ENCODE results near the gene WDR59. TPM values are rescaled to one million over a fixed set of nuclear protein-coding genes. Genes with fewer than 3 reads are reported as not detected.

WDR59 gene
- total RNA-seq, 4 donors from 2014 or later = 29.1 to 112 (median 42.6) TPM

DNA sequence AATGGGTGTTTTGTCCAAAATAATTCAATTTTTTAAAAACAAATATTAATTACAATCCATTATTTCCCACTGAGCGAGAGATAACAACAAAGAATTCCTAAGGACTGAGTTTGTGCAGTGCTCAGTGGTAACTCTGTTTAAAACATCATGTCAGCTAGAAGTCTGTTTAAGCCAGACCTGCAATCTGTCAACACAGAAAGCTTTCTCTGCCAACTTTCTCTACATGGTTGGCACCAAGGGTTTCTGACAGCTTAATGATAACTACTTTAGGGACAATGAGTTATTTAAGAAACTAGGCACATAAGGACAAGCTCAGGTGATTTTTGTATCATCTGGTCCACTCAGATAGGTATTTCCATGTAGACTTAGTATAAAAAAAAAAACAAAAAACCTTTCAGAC lies 81.8 kb downstream of the WDR59 start:
- no peak overlapping the region for H3K27ac ChIP-seq
- H3K4me3 ChIP-seq = no peak overlapping the region
- intact Hi-C loops (cut with DNase I; ENCODE audit: low total_unique reads) (no loop called here), in situ Hi-C loops (cut with MboI; ENCODE audit: low pct_ligation_motif_present in 1 of 4, low pct_unique_long_range_greater_than_20kb in 1 of 4, low sequenced_read_pairs in 3 of 4) (no loop called here)
- H3K36me3 ChIP-seq = peaks cover 0 to 35% (median 15%) of the 10 kb centered on the region in 4 donors
- DNase-seq = no peak
- TF ChIP-seq POLR2A (IDR thresholded peaks at IDR 0.05) (no peak), EP300 (IDR thresholded peaks at IDR 0.05; ENCODE audit: low read depth) (no peak), POLR2AphosphoS5 (IDR thresholded peaks at IDR 0.05) (no peak)
- TF ChIP-seq, protein P1, sequence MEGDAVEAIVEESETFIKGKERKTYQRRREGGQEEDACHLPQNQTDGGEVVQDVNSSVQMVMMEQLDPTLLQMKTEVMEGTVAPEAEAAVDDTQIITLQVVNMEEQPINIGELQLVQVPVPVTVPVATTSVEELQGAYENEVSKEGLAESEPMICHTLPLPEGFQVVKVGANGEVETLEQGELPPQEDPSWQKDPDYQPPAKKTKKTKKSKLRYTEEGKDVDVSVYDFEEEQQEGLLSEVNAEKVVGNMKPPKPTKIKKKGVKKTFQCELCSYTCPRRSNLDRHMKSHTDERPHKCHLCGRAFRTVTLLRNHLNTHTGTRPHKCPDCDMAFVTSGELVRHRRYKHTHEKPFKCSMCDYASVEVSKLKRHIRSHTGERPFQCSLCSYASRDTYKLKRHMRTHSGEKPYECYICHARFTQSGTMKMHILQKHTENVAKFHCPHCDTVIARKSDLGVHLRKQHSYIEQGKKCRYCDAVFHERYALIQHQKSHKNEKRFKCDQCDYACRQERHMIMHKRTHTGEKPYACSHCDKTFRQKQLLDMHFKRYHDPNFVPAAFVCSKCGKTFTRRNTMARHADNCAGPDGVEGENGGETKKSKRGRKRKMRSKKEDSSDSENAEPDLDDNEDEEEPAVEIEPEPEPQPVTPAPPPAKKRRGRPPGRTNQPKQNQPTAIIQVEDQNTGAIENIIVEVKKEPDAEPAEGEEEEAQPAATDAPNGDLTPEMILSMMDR (IDR thresholded peaks at IDR 0.05) = no peak
- H3K4me1 ChIP-seq = no peaks in the 10 kb centered on the region
- H3K27me3 ChIP-seq = no peaks in the 10 kb centered on the region
- WGBS, 2 donors (ENCODE audit: low coverage in 1 of 2) = 80 to 84% methylated on average over 1 of the region's 1 CpG
- no peaks in the 10 kb centered on the region for H3K9me3 ChIP-seq

DNA sequence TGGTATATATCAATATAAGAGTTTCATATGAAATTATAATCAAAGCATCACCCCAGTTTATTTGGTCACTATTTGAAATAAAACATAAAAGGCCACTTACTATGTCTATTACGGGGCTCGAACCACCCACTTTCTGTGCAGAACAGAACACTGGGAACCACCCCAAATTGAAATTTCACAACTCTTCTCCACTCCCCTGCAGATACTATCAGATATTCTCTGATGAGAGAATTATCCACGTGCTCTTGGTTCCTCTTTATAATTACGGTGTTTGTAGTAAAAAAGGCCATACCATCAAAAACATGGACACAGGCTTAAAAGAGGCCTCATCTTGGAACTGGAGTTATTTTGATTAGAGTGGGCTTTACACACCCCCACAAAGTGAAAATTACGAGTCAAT lies 82.8 kb downstream of the WDR59 start:
- Histone ChIP-seq H3K9me3 (no peaks in the 10 kb centered on the region), H3K36me3 (peaks cover 0 to 26% (median 10%) of the 10 kb centered on the region in 4 donors), H3K27ac (no peak overlapping the region), H3K4me3 (no peak overlapping the region), H3K4me1 (no peaks in the 10 kb centered on the region), H3K27me3 (no peaks in the 10 kb centered on the region)
- intact Hi-C loops (cut with DNase I; ENCODE audit: low total_unique reads) (no loop called here), in situ Hi-C loops (cut with MboI; ENCODE audit: low pct_ligation_motif_present in 1 of 4, low pct_unique_long_range_greater_than_20kb in 1 of 4, low sequenced_read_pairs in 3 of 4) (no loop called here)
- TF ChIP-seq EP300 (IDR thresholded peaks at IDR 0.05; ENCODE audit: low read depth) (no peak), POLR2A (IDR thresholded peaks at IDR 0.05) (no peak), POLR2AphosphoS5 (IDR thresholded peaks at IDR 0.05) (no peak)
- TF ChIP-seq, protein P1 (IDR thresholded peaks at IDR 0.05) = no peak
- WGBS, 2 donors (ENCODE audit: low coverage in 1 of 2) = 87 to 89% methylated on average over 5 of the region's 5 CpGs
- no peak for DNase-seq

DNA sequence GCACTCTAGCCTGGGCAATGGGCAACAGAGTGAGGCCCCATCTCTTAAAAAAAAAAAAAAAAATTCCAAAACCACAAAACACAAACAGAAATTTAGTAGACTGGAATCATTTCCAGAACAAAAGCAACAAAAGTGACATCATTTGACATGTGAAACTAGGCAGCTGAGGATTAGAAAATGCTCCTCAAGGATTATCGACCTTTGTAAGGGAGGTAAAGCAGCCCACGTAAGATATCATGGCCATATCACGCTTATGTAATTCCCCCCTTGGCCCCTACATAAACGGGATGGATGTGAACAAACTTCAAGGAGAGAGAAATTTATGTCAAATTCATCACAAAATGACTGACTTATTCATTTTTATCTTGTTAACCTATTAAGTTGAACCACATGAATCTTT lies 83.3 kb downstream of the WDR59 start:
- Histone ChIP-seq H3K4me1 (no peaks in the 10 kb centered on the region), H3K27ac (no peak overlapping the region), H3K9me3 (no peaks in the 10 kb centered on the region), H3K36me3 (peaks cover 0 to 26% (median 10%) of the 10 kb centered on the region in 4 donors), H3K4me3 (no peak overlapping the region), H3K27me3 (no peaks in the 10 kb centered on the region)
- TF ChIP-seq POLR2AphosphoS5 (IDR thresholded peaks at IDR 0.05) = no peak
- TF ChIP-seq EP300 (IDR thresholded peaks at IDR 0.05; ENCODE audit: low read depth) = no peak
- TF ChIP-seq POLR2A (IDR thresholded peaks at IDR 0.05) = no peak
- TF ChIP-seq, protein P1 (IDR thresholded peaks at IDR 0.05) = no peak
- in situ Hi-C loops (cut with MboI; ENCODE audit: low pct_ligation_motif_present in 1 of 4, low pct_unique_long_range_greater_than_20kb in 1 of 4, low sequenced_read_pairs in 3 of 4) (no loop called here), intact Hi-C loops (cut with DNase I; ENCODE audit: low total_unique reads) (no loop called here)
- no peak for DNase-seq
- 86 to 92% methylated on average over 4 of the region's 4 CpGs for WGBS, 2 donors (ENCODE audit: low coverage in 1 of 2)

DNA sequence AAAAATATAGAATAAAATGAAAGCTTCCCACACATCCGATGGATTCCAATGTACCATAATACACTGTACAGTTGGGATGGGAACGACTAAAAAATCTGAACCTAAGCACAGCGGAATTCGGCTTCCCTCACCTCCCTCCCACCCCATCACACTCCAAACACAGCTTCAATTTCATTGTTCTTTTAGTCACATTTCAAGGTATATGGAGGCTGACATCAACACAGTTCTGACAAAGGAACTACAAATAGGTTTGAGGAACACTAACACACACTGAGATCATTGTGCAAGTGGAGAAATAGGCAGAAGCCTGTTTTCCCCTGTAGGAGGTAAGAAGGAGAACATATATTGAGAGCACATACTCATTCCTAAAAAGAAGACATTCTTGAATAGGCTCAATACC lies 85.1 kb downstream of the WDR59 start:
- no peak for TF ChIP-seq POLR2A (IDR thresholded peaks at IDR 0.05)
- TF ChIP-seq EP300 (IDR thresholded peaks at IDR 0.05; ENCODE audit: low read depth) = no peak
- TF ChIP-seq, protein P1 (IDR thresholded peaks at IDR 0.05) = no peak
- TF ChIP-seq POLR2AphosphoS5 (IDR thresholded peaks at IDR 0.05) = no peak

More for the DNA sequence above, 85.1 kb downstream of the WDR59 start:
- H3K9me3 ChIP-seq = no peaks in the 10 kb centered on the region
- no peak overlapping the region for H3K4me3 ChIP-seq
- intact Hi-C loops (cut with DNase I; ENCODE audit: low total_unique reads) = no loop called here
- in situ Hi-C loops (cut with MboI; ENCODE audit: low pct_ligation_motif_present in 1 of 4, low pct_unique_long_range_greater_than_20kb in 1 of 4, low sequenced_read_pairs in 3 of 4) = no loop called here
- 83 to 94% methylated on average over 1 to 4 of the region's 4 CpGs for WGBS, 2 donors (ENCODE audit: low coverage in 1 of 2)
- H3K27ac ChIP-seq = no peak overlapping the region
- no peaks in the 10 kb centered on the region for H3K27me3 ChIP-seq
- peaks cover 0 to 26% (median 6%) of the 10 kb centered on the region in 4 donors for H3K36me3 ChIP-seq
- DNase-seq = no peak
- no peaks in the 10 kb centered on the region for H3K4me1 ChIP-seq

All from transverse colon (tissue), 4 donors.